Panc1 (cell line): ENCODE measurements around the gene GPM6B. TPM values are rescaled to one million over a fixed set of nuclear protein-coding genes. Genes with fewer than 3 reads are reported as not detected.

Source experiments
- ATAC-seq: fragments of 200-7000 bp; cut with Tn5 transposase; 2 replicates; pipeline ENCODE4 v1.9.1; 2020; ENCODE audit warnings: mild to moderate bottlenecking, moderate library complexity
- BruUV-seq: library from RNA; stranded (reverse); fragments of 400-500 nt; replicated peaks from 2 replicates; lab custom pipeline; 2021; lab: Mats Ljungman, UMichigan
- CTCF ChIA-PET: fragments of 300-600 bp; sonication (Branson Sonifier 250); formaldehyde crosslinking; loops from one replicate; lab custom pipeline; 2022; ENCODE audit warnings: antibody characterized with exemption; lab: Charles Lee
- POLR2A ChIA-PET: fragments of 300-600 bp; sonication (Branson Sonifier 250); formaldehyde crosslinking; loops from one replicate; lab custom pipeline; 2022; ENCODE audit warnings: antibody characterized with exemption; lab: Charles Lee
- DNase-seq: peaks from one replicate; pipeline ENCODE4 v3.0.0-alpha.2; 2010; ENCODE audit warnings: low read depth, low spot score
- H3K27ac ChIP-seq: 2 replicates; pipeline ENCODE4 v1.5.1; 2011; ENCODE audit warnings: mild to moderate bottlenecking, low read length, inconsistent platforms
- H3K27me3 ChIP-seq: fragments of 200-500 bp; sonication (Bioruptor generic); 2 replicates; pipeline ENCODE4 v1.6.0; 2014; ENCODE audit warnings: low read length, inconsistent platforms; ENCODE audit not compliant: control insufficient read depth, insufficient read depth
- H3K36me3 ChIP-seq: fragments of 200-500 bp; sonication (Bioruptor generic); 2 replicates; pipeline ENCODE4 v1.5.1; 2014; ENCODE audit warnings: inconsistent platforms, mild to moderate bottlenecking, low read length, moderate library complexity; ENCODE audit not compliant: control insufficient read depth, insufficient read depth
- H3K4me1 ChIP-seq: 2 replicates; pipeline ENCODE4 v1.5.1; 2011; ENCODE audit warnings: inconsistent platforms, mild to moderate bottlenecking, low read length, moderate library complexity; ENCODE audit not compliant: control insufficient read depth, insufficient read depth
- H3K4me3 ChIP-seq, 2 experiments: 2 replicates each; pipeline ENCODE4 v1.5.1; 2011 to 2012; ENCODE audit warnings: low read depth in 2 of 2, low read length in 2 of 2, mild to moderate bottlenecking in 2 of 2, inconsistent platforms in 1 of 2, moderate library complexity in 1 of 2
- H3K9me3 ChIP-seq: fragments of 200-500 bp; sonication (Bioruptor generic); 2 replicates; pipeline ENCODE4 v1.5.1; 2014; ENCODE audit warnings: low read depth, mild to moderate bottlenecking, inconsistent platforms, low read length, moderate library complexity; ENCODE audit not compliant: control insufficient read depth, insufficient read depth
- POLR2AphosphoS5 ChIP-seq: IDR thresholded peaks from 2 replicates; pipeline ENCODE4 v1.6.1; 2012; ENCODE audit warnings: mild to moderate bottlenecking, low read depth, low read length, moderate library complexity
- SIN3A ChIP-seq: IDR thresholded peaks from 2 replicates; pipeline ENCODE4 v1.6.1; 2012; ENCODE audit warnings: low read depth, mild to moderate bottlenecking, low read length, moderate library complexity, borderline replicate concordance; ENCODE audit not compliant: insufficient read depth
- TCF7L2 ChIP-seq: IDR thresholded peaks from 2 replicates; pipeline ENCODE4 v1.6.1; 2011; ENCODE audit warnings: mild to moderate bottlenecking, low read depth, low read length, inconsistent platforms
- in situ Hi-C: cut with HindIII; loops from 2 replicates; pipeline ENCODE4 v1.10.0; 2016; ENCODE audit warnings: low sequenced_read_pairs, low pct_unique_long_range_greater_than_20kb
- intact Hi-C: fragments of 100-400 bp; cut with micrococcal nuclease; formaldehyde crosslinking; loops from one replicate; pipeline ENCODE4 v1.10.0; 2022; ENCODE audit not compliant: unreplicated experiment
- total RNA-seq: library from RNA; stranded (reverse); gene quantifications from one replicate; pipeline ENCODE4 v1.2.1, GENCODE V29; 2021; ENCODE audit not compliant: unreplicated experiment
- TF ChIP-seq, protein P1 (sequence below): fragments of 450-650 bp; IDR thresholded peaks from 2 replicates; pipeline ENCODE4 v1.5.1; 2017; ENCODE audit warnings: mild to moderate bottlenecking
- TF ChIP-seq, protein P2 (sequence below), 2 experiments: IDR thresholded peaks; 2 replicates each; pipeline ENCODE4 v1.6.1; 2011 to 2012; ENCODE audit warnings: low read depth in 2 of 2, control low read depth in 1 of 2, low read length in 1 of 2, mild to moderate bottlenecking in 1 of 2, moderate library complexity in 1 of 2; ENCODE audit not compliant: insufficient read depth in 1 of 2

GPM6B gene
- total RNA-seq, 1 experiment from 2014 or later, result not detected

DNA sequence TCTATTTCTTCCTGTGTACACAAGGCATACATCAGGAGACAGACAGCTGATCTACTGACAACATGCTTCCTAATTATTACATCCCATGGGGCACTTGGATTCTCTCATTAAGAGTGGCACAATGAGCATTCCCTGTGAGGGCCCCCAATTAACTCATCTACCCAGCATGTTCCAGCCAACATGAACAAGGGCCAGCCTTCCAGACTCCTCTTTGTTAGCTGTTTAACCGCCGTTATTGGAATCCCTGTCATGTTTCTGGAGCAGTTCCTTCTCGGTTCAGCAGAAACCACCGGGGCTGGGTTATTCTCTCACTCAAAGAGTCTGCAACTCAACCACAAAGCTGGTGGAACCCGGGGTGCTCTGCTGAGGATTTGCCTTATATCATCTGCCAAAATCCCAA lies 9.9 kb upstream of the GPM6B start:
- TF ChIP-seq, protein P1, sequence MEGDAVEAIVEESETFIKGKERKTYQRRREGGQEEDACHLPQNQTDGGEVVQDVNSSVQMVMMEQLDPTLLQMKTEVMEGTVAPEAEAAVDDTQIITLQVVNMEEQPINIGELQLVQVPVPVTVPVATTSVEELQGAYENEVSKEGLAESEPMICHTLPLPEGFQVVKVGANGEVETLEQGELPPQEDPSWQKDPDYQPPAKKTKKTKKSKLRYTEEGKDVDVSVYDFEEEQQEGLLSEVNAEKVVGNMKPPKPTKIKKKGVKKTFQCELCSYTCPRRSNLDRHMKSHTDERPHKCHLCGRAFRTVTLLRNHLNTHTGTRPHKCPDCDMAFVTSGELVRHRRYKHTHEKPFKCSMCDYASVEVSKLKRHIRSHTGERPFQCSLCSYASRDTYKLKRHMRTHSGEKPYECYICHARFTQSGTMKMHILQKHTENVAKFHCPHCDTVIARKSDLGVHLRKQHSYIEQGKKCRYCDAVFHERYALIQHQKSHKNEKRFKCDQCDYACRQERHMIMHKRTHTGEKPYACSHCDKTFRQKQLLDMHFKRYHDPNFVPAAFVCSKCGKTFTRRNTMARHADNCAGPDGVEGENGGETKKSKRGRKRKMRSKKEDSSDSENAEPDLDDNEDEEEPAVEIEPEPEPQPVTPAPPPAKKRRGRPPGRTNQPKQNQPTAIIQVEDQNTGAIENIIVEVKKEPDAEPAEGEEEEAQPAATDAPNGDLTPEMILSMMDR, result no peak
- TF ChIP-seq, protein P2, sequence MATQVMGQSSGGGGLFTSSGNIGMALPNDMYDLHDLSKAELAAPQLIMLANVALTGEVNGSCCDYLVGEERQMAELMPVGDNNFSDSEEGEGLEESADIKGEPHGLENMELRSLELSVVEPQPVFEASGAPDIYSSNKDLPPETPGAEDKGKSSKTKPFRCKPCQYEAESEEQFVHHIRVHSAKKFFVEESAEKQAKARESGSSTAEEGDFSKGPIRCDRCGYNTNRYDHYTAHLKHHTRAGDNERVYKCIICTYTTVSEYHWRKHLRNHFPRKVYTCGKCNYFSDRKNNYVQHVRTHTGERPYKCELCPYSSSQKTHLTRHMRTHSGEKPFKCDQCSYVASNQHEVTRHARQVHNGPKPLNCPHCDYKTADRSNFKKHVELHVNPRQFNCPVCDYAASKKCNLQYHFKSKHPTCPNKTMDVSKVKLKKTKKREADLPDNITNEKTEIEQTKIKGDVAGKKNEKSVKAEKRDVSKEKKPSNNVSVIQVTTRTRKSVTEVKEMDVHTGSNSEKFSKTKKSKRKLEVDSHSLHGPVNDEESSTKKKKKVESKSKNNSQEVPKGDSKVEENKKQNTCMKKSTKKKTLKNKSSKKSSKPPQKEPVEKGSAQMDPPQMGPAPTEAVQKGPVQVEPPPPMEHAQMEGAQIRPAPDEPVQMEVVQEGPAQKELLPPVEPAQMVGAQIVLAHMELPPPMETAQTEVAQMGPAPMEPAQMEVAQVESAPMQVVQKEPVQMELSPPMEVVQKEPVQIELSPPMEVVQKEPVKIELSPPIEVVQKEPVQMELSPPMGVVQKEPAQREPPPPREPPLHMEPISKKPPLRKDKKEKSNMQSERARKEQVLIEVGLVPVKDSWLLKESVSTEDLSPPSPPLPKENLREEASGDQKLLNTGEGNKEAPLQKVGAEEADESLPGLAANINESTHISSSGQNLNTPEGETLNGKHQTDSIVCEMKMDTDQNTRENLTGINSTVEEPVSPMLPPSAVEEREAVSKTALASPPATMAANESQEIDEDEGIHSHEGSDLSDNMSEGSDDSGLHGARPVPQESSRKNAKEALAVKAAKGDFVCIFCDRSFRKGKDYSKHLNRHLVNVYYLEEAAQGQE (IDR thresholded peaks at IDR 0.05; ENCODE audit: insufficient read depth in 1 of 2, low read depth in 2 of 2, low read length in 1 of 2), result no peak
- TF ChIP-seq TCF7L2 (no peak), POLR2AphosphoS5 (no peak), SIN3A (no peak)
- H3K27me3 ChIP-seq, result no peaks in the 10 kb centered on the region
- no TSS peak for BruUV-seq
- H3K36me3 ChIP-seq, result no peaks in the 10 kb centered on the region
- CTCF ChIA-PET, result no interaction called here
- no peak for DNase-seq
- intact Hi-C loops, result no loop called here
- no peak overlapping the region for H3K27ac ChIP-seq
- no peak overlapping the region for H3K4me3 ChIP-seq
- no peak for ATAC-seq
- no peaks in the 10 kb centered on the region for H3K4me1 ChIP-seq
- POLR2A ChIA-PET, result no interaction called here
- no peaks in the 10 kb centered on the region for H3K9me3 ChIP-seq
- in situ Hi-C loops, result no loop called here

DNA sequence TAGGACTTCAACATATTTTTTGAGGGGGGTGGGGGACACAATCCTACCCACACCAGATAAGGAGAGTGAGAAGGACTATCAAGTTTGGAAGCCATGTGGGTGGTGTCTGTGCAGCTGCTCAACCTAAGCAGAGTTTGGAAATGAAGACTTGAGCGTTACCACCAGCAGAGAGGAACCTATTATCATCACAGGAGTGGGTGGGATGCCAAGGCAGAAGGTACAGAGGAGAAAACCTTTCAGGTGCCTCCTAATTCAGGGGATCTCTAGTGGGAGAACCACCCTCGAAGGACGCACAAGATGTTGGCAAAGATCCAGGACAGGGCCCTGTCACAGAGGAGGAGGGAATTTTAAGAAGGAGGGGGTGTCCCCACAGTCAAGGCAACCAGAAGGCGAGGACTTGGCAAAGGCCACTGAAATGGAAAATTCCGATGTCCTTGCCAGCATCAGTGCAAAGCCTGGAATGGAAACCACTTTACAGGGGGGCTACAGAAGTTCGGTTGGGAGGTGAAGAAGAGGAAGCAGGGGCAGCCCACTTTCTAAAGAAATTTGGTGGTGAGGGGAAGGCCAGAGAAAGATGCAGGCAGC lies 8.4 kb upstream of the GPM6B start:
- no peak overlapping the region for H3K4me3 ChIP-seq
- intact Hi-C loops, result no loop called here
- no peaks in the 10 kb centered on the region for H3K27me3 ChIP-seq
- TF ChIP-seq TCF7L2, result no peak
- TF ChIP-seq, protein P1, result no peak
- TF ChIP-seq, protein P2 (IDR thresholded peaks at IDR 0.05; ENCODE audit: insufficient read depth in 1 of 2, low read depth in 2 of 2, low read length in 1 of 2), result no peak
- no peak for TF ChIP-seq SIN3A
- TF ChIP-seq POLR2AphosphoS5, result no peak
- ATAC-seq (no peak), DNase-seq (no peak)
- CTCF ChIA-PET, result no interaction called here
- in situ Hi-C loops, result no loop called here
- H3K27ac ChIP-seq, result no peak overlapping the region
- no peaks in the 10 kb centered on the region for H3K36me3 ChIP-seq
- POLR2A ChIA-PET, result no interaction called here
- no TSS peak for BruUV-seq
- H3K9me3 ChIP-seq, result no peaks in the 10 kb centered on the region
- H3K4me1 ChIP-seq, result no peaks in the 10 kb centered on the region
